Lung (tissue), 12 donors: ENCODE measurements around the gene INHBC. TPM values are rescaled to one million over a fixed set of nuclear protein-coding genes. Genes with fewer than 3 reads are reported as not detected.

Experiments
- ATAC-seq: fragments of 200-7000 bp; cut with Tn5 transposase; one replicate; pipeline ENCODE4 v1.9.1; 2020; ENCODE audit warnings: moderate number of reproducible peaks; ENCODE audit not compliant: insufficient read depth, low FRiP score
- DNase-seq, 3 donors: peaks; one replicate each; pipeline ENCODE4 v3.0.0-alpha.2; 2013 to 2017
- H3K27ac ChIP-seq, 2 donors: one replicate each; pipeline ENCODE4 v1.5.1; 2013; ENCODE audit warnings: mild to moderate bottlenecking in 2 of 2, moderate library complexity in 2 of 2, control low read depth in 1 of 2, inconsistent platforms in 1 of 2, low read depth in 1 of 2, low read length in 1 of 2
- H3K27me3 ChIP-seq, 3 donors: one replicate each; pipeline ENCODE4 v1.5.1; 2013; ENCODE audit warnings: low read length in 2 of 3; ENCODE audit not compliant: control insufficient read depth in 3 of 3, insufficient read depth in 3 of 3
- H3K36me3 ChIP-seq, 4 donors: one replicate each; pipeline ENCODE4 v1.5.1; 2013; ENCODE audit warnings: low read length in 4 of 4, mild to moderate bottlenecking in 1 of 4, moderate library complexity in 1 of 4; ENCODE audit not compliant: control insufficient read depth in 4 of 4, insufficient read depth in 4 of 4
- H3K4me1 ChIP-seq, 5 donors: one replicate each; pipeline ENCODE4 v1.5.1; 2013; ENCODE audit warnings: low read length in 5 of 5, mild to moderate bottlenecking in 2 of 5, moderate library complexity in 1 of 5; ENCODE audit not compliant: control insufficient read depth in 5 of 5, insufficient read depth in 5 of 5
- H3K4me3 ChIP-seq: one replicate; pipeline ENCODE4 v1.5.1; 2013; ENCODE audit warnings: mild to moderate bottlenecking, control low read depth, moderate library complexity
- H3K9ac ChIP-seq, 2 donors: one replicate each; pipeline ENCODE4 v1.5.1; 2013; ENCODE audit warnings: low read length in 2 of 2, control low read depth in 1 of 2; ENCODE audit not compliant: insufficient read depth in 1 of 2
- H3K9me3 ChIP-seq, 4 donors: one replicate each; pipeline ENCODE4 v1.5.1; 2013; ENCODE audit warnings: low read length in 3 of 4, mild to moderate bottlenecking in 1 of 4, moderate library complexity in 1 of 4; ENCODE audit not compliant: control insufficient read depth in 4 of 4, insufficient read depth in 3 of 4
- WGBS, 2 donors: extraction: QIAGEN DNeasy Blood & Tissue Kit; methylation state at CpG; one replicate each; pipeline ENCODE4 v1.1.7; 2013; 5-methylcytosine and 5-hydroxymethylcytosine counted together
- polyA plus RNA-seq, 2 donors: library from polyadenylated mRNA; stranded (reverse); fragments of 200-250 nt; gene quantifications; one replicate each; pipeline ENCODE4 v1.2.1, GENCODE V29; 2013
- total RNA-seq, 2 donors: library from RNA; depleted of rRNA in 1 of 2; stranded (reverse); fragments of >200 nt in 1 of 2; gene quantifications; one replicate each; pipeline ENCODE4 v1.2.1, GENCODE V29; 2014 to 2021
- TF ChIP-seq, protein P1 (sequence below): IDR thresholded peaks from 2 replicates; pipeline ENCODE4 v1.5.1; 2012; ENCODE audit warnings: mild to moderate bottlenecking; ENCODE audit errors: control extremely low read depth, extremely low read depth
- donor health status: control.
- donor health status: control.
- donor health status: Bipolar disorder and iron deficiency.
- donor health status: healthy.
- donor health status: DM: yes; HTN: yes; CAD: no.

The INHBC gene
- total and polyA plus RNA-seq, 4 donors, result 0.02 TPM; not detected in 3

DNA sequence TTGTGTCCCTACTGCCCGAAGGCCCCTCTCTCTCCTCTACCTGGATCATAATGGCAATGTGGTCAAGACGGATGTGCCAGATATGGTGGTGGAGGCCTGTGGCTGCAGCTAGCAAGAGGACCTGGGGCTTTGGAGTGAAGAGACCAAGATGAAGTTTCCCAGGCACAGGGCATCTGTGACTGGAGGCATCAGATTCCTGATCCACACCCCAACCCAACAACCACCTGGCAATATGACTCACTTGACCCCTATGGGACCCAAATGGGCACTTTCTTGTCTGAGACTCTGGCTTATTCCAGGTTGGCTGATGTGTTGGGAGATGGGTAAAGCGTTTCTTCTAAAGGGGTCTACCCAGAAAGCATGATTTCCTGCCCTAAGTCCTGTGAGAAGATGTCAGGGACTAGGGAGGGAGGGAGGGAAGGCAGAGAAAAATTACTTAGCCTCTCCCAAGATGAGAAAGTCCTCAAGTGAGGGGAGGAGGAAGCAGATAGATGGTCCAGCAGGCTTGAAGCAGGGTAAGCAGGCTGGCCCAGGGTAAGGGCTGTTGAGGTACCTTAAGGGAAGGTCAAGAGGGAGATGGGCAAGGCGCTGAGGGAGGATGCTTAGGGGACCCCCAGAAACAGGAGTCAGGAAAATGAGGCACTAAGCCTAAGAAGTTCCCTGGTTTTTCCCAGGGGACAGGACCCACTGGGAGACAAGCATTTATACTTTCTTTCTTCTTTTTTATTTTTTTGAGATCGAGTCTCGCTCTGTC, 22.3 kb downstream of the INHBC start:
- H3K27ac ChIP-seq, result no peak overlapping the region
- 92 to 95% methylated on average over 6 of the region's 6 CpGs for WGBS, 2 donors
- ATAC-seq (no peak), DNase-seq (no peak)
- H3K36me3 ChIP-seq, result no peaks in the 10 kb centered on the region
- H3K4me3 ChIP-seq, result no peak overlapping the region
- peaks cover 0 to 7% (median 4%) of the 10 kb centered on the region in 5 donors for H3K4me1 ChIP-seq
- no peaks in the 10 kb centered on the region for H3K9me3 ChIP-seq
- peaks cover 0 to 10% (median 0%) of the 10 kb centered on the region in 3 donors for H3K27me3 ChIP-seq
- TF ChIP-seq, protein P1, sequence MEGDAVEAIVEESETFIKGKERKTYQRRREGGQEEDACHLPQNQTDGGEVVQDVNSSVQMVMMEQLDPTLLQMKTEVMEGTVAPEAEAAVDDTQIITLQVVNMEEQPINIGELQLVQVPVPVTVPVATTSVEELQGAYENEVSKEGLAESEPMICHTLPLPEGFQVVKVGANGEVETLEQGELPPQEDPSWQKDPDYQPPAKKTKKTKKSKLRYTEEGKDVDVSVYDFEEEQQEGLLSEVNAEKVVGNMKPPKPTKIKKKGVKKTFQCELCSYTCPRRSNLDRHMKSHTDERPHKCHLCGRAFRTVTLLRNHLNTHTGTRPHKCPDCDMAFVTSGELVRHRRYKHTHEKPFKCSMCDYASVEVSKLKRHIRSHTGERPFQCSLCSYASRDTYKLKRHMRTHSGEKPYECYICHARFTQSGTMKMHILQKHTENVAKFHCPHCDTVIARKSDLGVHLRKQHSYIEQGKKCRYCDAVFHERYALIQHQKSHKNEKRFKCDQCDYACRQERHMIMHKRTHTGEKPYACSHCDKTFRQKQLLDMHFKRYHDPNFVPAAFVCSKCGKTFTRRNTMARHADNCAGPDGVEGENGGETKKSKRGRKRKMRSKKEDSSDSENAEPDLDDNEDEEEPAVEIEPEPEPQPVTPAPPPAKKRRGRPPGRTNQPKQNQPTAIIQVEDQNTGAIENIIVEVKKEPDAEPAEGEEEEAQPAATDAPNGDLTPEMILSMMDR, result no peak
- H3K9ac ChIP-seq, result no peak overlapping the region

DNA sequence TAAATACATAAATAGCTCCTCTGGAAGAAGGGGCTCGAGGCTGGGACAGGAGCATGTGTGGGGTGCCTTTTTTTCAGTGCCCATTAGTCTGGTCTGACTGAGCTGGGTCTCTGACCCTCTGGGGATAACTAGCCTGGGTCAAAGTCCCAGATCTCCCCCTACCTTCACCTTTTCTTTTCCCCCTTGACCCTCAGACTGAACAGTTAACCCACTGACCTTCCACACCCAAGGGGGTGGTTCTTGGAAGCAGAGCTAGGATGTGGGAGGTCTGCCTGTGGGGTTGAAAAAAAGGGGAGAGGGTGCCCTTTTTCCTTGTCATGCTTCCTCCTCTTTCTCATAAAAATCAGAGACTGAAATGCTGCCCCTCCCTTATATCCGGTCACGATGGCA, 24.1 kb downstream of the INHBC start:
- Histone ChIP-seq H3K4me3 (no peak overlapping the region), H3K4me1 (peaks cover 0 to 15% (median 6%) of the 10 kb centered on the region in 5 donors), H3K27me3 (peaks cover 0 to 10% (median 0%) of the 10 kb centered on the region in 3 donors), H3K36me3 (peaks cover 0 to 6% (median 2%) of the 10 kb centered on the region in 4 donors), H3K27ac (peak overlapping the region in 1 of 2 donors; percentile 68), H3K9me3 (no peaks in the 10 kb centered on the region), H3K9ac (peak overlapping the region in 1 of 2 donors; percentile 93)
- DNase-seq, result no peak
- TF ChIP-seq, protein P1, result no peak
- WGBS, 2 donors, result 25 to 30% methylated on average over 3 of the region's 3 CpGs
- ATAC-seq, result no peak

DNA sequence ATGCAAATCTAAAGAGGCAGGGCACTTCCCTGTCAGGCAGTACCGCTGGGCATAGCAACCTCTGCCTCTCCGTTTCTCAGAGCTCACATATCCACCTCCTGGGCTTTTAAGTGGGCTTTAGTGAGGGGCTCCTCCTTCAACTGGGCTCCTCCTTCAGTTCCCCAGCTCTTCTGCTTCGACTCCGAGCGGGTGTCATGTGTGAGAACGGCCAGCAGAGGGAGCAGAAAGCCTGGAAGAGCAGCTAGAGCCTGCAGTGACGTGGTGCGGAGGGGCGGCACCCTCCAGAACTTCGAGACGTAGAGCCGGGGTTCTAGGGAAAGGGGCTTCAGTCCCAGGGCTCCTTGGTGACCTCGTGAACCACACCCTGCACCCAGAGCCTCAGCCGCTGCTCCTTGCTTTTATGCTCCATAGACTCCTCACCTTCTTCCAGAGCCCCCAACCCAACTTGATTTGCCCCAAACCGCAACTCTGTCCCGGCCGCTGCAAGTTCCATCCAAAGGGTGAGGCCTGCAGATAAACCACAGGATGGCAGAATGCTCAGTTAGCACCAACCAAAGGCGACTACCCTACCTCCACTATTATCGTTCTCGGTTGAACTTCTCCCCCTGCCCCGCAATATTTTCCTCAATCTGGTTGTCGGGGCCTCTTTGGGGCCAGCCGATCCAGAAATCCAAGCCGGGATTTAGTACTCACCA, 24.6 kb downstream of the INHBC start:
- 0% methylated on average over 24 of the region's 24 CpGs for WGBS, 2 donors
- Histone ChIP-seq H3K9ac (peak overlapping the region; percentile 50 to 93), H3K27ac (peak overlapping the region in 1 of 2 donors; percentile 68), H3K9me3 (no peaks in the 10 kb centered on the region), H3K4me3 (peak overlapping the region; percentile 65), H3K36me3 (peaks cover 0 to 6% (median 3%) of the 10 kb centered on the region in 4 donors), H3K4me1 (peaks cover 0 to 15% (median 6%) of the 10 kb centered on the region in 5 donors), H3K27me3 (peaks cover 0 to 10% (median 0%) of the 10 kb centered on the region in 3 donors)
- peak; percentile 98 for DNase-seq
- TF ChIP-seq, protein P1, result peak; percentile 95
- peak; percentile 85 for ATAC-seq
